Medulla oblongata (tissue), 1 donor: ENCODE results near the gene TMEM200A.

Experiments used
- DNase-seq: peaks from one replicate; pipeline ENCODE4 v3.0.0-alpha.2; 2015; ENCODE audit errors: extremely low spot score

TMEM200A gene

GRCh38 chr6:130425537-130425936 lies 59.7 kb downstream of the TMEM200A start:
- no peak for DNase-seq

GRCh38 chr6:130426066-130426721 lies 60.4 kb downstream of the TMEM200A start:
- DNase-seq, result no peak

GRCh38 chr6:130431346-130431852 lies 65.6 kb downstream of the TMEM200A start:
- DNase-seq, result no peak

- no peak for DNase-seq
Measured at GRCh38 chr6:130432838-130433237, 67.0 kb downstream of the TMEM200A start.

GRCh38 chr6:130434174-130434873 lies 68.5 kb downstream of the TMEM200A start:
- DNase-seq, result no peak

GRCh38 chr6:130435181-130435580 lies 69.4 kb downstream of the TMEM200A start:
- no peak for DNase-seq

GRCh38 chr6:130437961-130438360 lies 72.1 kb downstream of the TMEM200A start:
- DNase-seq, result no peak

- no peak for DNase-seq
Measured at GRCh38 chr6:130447374-130447773, 81.6 kb downstream of the TMEM200A start.

- DNase-seq, result no peak
Measured at GRCh38 chr6:130452336-130452735, 86.5 kb downstream of the TMEM200A start.

GRCh38 chr6:130453230-130453629 lies 87.4 kb downstream of the TMEM200A start:
- no peak for DNase-seq

- DNase-seq, result no peak
Measured at GRCh38 chr6:130457605-130458004, 91.8 kb downstream of the TMEM200A start.

- no peak for DNase-seq
Measured at GRCh38 chr6:130459316-130459715, 93.5 kb downstream of the TMEM200A start.

GRCh38 chr6:130460934-130461333 lies 95.1 kb downstream of the TMEM200A start:
- no peak for DNase-seq

GRCh38 chr6:130466052-130466747 lies 100.4 kb downstream of the TMEM200A start:
- DNase-seq, result no peak

- DNase-seq, result no peak
Measured at GRCh38 chr6:130466748-130467061, 100.9 kb downstream of the TMEM200A start.

- DNase-seq, result no peak
Measured at GRCh38 chr6:130467146-130468050, 101.6 kb downstream of the TMEM200A start.

GRCh38 chr6:130470766-130471165 lies 104.9 kb downstream of the TMEM200A start:
- DNase-seq, result no peak

GRCh38 chr6:130473886-130474285 lies 108.1 kb downstream of the TMEM200A start:
- no peak for DNase-seq

GRCh38 chr6:130482645-130483390 lies 117.0 kb downstream of the TMEM200A start:
- no peak for DNase-seq

GRCh38 chr6:130485870-130486269 lies 120.1 kb downstream of the TMEM200A start:
- DNase-seq, result no peak

- no peak for DNase-seq
Measured at GRCh38 chr6:130486417-130486816, 120.6 kb downstream of the TMEM200A start.
